ENCODE measurements around the gene ADCK1. TPM values are rescaled to one million over a fixed set of nuclear protein-coding genes. Genes with fewer than 3 reads are reported as not detected.

The ADCK1 gene
- total and polyA plus RNA-seq, 2 of the 13 experiments (the other 11 are each of a cell fraction or from before 2014, with no cell fraction given), result 3.9 to 6.3 TPM

DNA sequence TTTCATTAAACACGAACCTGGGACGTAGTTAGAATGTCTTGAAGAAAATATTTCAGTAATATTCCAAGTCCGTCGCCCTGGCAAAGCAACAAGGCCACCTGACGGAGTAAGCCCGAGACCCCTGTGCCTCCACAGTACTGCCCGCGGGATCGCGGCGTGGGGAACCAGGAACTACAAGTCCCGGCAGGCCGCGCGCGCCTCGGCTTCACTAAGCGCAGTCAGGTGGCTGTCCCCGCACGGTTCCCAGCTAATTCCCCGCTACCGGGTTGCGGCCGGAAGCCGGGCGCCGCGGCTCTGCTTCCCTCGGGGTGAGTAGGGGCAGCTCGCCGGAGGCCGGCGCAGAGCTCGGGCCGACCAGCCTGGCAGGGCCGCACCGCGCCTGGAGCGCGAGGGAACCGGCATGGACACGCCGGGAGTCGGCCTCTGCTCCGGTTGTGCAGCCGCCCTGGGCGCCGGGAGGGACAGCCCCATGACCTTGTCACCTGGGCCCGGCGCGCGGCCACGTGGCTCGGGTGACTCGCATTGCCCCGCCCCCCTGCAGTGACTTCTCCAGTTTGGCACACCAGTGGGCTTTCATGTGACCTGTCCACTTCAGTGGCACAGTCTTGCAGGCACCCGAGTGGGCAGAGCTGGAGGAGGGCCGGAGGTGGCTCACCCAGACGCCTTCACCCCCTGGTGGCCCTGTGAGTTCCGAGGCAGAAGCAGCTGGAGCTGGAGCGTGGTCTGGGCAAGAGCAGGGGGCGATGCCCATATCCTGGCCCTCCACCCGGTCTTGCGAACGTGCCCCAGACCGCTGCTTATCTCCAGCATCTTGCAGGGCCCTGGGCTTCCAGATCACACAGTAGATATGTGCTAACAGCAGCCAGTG, at the start of gene ADCK1 (continued):
- no peak for TF ChIP-seq ZNF615 (CRISPR knock-in tag; IDR thresholded peaks at IDR 0.05; ENCODE audit: borderline replicate concordance)
- TF ChIP-seq ZNF7 (CRISPR knock-in tag; IDR thresholded peaks at IDR 0.05), result peak; percentile 43; the same call in 1 of the 2 replicates
- TF ChIP-seq, protein P1, sequence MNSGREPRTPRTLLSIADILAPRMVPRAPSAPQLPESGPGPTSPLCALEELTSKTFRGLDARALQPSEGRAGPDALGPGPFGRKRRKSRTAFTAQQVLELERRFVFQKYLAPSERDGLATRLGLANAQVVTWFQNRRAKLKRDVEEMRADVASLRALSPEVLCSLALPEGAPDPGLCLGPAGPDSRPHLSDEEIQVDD (CRISPR knock-in tag; IDR thresholded peaks at IDR 0.05; ENCODE audit: borderline replicate concordance), result peak; percentile 67; the same call in 1 of the 2 replicates
- TF ChIP-seq, protein P2, sequence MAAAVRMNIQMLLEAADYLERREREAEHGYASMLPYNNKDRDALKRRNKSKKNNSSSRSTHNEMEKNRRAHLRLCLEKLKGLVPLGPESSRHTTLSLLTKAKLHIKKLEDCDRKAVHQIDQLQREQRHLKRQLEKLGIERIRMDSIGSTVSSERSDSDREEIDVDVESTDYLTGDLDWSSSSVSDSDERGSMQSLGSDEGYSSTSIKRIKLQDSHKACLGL (CRISPR knock-in tag; IDR thresholded peaks at IDR 0.05), result peak; percentile 97
- peak; percentile 97 for TF ChIP-seq MYC (CRISPR knock-in tag; IDR thresholded peaks at IDR 0.05; ENCODE audit: borderline replicate concordance)
- no peak for TF ChIP-seq NFIC (IDR thresholded peaks at IDR 0.05; ENCODE audit: low read length)
- 0 out of 2 replicates have a peak, but pooled peaks have one; percentile 8 for TF ChIP-seq ZNF703 (CRISPR knock-in tag; IDR thresholded peaks at IDR 0.05; ENCODE audit: borderline replicate concordance)
- TF ChIP-seq MEIS2 (CRISPR knock-in tag; IDR thresholded peaks at IDR 0.05), result peak; percentile 22; the same call in 1 of the 2 replicates
- TF ChIP-seq ZNF317 (CRISPR knock-in tag; IDR thresholded peaks at IDR 0.05), result no peak
- TF ChIP-seq, protein P3, sequence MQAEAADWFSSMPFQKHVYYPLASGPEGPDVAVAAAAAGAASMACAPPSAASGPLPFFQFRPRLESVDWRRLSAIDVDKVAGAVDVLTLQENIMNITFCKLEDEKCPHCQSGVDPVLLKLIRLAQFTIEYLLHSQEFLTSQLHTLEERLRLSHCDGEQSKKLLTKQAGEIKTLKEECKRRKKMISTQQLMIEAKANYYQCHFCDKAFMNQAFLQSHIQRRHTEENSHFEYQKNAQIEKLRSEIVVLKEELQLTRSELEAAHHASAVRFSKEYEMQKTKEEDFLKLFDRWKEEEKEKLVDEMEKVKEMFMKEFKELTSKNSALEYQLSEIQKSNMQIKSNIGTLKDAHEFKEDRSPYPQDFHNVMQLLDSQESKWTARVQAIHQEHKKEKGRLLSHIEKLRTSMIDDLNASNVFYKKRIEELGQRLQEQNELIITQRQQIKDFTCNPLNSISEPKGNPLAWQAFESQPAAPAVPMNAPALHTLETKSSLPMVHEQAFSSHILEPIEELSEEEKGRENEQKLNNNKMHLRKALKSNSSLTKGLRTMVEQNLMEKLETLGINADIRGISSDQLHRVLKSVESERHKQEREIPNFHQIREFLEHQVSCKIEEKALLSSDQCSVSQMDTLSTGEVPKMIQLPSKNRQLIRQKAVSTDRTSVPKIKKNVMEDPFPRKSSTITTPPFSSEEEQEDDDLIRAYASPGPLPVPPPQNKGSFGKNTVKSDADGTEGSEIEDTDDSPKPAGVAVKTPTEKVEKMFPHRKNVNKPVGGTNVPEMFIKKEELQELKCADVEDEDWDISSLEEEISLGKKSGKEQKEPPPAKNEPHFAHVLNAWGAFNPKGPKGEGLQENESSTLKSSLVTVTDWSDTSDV (CRISPR knock-in tag; IDR thresholded peaks at IDR 0.05), result peak; percentile 57
- 0 out of 2 replicates have a peak, but pooled peaks have one; percentile 52 for TF ChIP-seq SMAD9 (CRISPR knock-in tag; IDR thresholded peaks at IDR 0.05)
- TF ChIP-seq SP1 (IDR thresholded peaks at IDR 0.05), result no peak
- TF ChIP-seq SP1 (CRISPR knock-in tag; IDR thresholded peaks at IDR 0.05), result peak; percentile 57; the same call in 1 of the 2 replicates
- TF ChIP-seq SAP130 (CRISPR knock-in tag; IDR thresholded peaks at IDR 0.05; ENCODE audit: low read depth), result peak; percentile 96
- TF ChIP-seq AHR (CRISPR knock-in tag; IDR thresholded peaks at IDR 0.05), result peak; percentile 94; the same call in 1 of the 2 replicates
- TF ChIP-seq ZNF563 (CRISPR knock-in tag; IDR thresholded peaks at IDR 0.05), result peak; percentile 77
- TF ChIP-seq, protein P4, sequence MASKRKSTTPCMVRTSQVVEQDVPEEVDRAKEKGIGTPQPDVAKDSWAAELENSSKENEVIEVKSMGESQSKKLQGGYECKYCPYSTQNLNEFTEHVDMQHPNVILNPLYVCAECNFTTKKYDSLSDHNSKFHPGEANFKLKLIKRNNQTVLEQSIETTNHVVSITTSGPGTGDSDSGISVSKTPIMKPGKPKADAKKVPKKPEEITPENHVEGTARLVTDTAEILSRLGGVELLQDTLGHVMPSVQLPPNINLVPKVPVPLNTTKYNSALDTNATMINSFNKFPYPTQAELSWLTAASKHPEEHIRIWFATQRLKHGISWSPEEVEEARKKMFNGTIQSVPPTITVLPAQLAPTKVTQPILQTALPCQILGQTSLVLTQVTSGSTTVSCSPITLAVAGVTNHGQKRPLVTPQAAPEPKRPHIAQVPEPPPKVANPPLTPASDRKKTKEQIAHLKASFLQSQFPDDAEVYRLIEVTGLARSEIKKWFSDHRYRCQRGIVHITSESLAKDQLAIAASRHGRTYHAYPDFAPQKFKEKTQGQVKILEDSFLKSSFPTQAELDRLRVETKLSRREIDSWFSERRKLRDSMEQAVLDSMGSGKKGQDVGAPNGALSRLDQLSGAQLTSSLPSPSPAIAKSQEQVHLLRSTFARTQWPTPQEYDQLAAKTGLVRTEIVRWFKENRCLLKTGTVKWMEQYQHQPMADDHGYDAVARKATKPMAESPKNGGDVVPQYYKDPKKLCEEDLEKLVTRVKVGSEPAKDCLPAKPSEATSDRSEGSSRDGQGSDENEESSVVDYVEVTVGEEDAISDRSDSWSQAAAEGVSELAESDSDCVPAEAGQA (IDR thresholded peaks at IDR 0.05; ENCODE audit: low read depth), result peak; percentile 66; the same call in 1 of the 2 replicates
- TF ChIP-seq, protein P4 (CRISPR knock-in tag; IDR thresholded peaks at IDR 0.05; ENCODE audit: borderline replicate concordance), result peak; percentile 28; the same call in 1 of the 2 replicates
- TF ChIP-seq ATAD3A (CRISPR knock-in tag; IDR thresholded peaks at IDR 0.05), result no peak
- TF ChIP-seq MIXL1 (CRISPR knock-in tag; IDR thresholded peaks at IDR 0.05), result peak; percentile 19; the same call in 1 of the 2 replicates
- peak; percentile 83; the same call in 1 of the 2 replicates for TF ChIP-seq CHCHD3 (CRISPR knock-in tag; IDR thresholded peaks at IDR 0.05)

Data from HepG2 (cell line).